Measurements from ENCODE around the gene TKFC. TPM values are rescaled to one million over a fixed set of nuclear protein-coding genes. Genes with fewer than 3 reads are reported as not detected.

Gene TKFC
- total RNA-seq = 10 to 100 TPM; 41.8 to 42.9 TPM

DNA sequence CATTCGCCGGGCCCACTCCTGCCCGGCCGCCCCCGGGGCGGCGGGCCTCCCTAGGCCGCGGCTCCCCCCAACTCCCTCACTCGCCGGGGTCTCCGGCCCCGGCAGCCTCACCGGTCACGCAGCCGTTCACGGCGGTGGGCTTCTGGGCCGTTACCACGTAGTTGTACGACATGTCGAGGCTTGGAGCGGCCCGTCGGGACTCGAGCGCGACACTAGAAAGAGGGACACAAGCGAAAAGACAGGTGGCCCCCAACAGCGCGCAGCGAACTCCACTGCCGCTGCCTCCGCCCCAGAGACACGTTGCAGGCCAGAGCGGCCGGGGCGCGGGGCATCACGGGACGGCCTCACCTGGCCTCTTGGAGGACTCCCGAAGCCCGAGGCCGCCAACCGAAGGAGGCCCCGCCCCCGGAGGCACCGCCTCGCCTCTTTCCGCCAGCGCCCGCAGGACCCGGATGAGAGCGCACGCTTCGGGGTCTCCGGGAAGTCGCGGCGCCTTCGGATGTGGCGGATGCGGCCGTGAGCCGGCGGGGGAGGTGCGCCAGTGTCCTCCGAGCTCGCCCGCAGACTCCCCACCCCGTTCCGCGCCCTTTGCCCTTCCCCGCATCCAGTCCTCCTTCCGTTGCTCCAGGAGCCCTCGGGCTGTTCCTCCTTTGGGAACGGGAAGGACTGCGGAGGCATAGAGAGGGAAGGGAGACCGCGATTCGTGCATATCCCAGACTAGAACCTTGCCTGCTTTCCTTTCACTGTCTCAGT, at the start of gene TKFC, which contains the start of gene DDB1:
Gene TKFC (plus strand): TSS at position 432 of the 753 bp plus-strand sequence. CDS start 1,501 bp downstream, outside the sequence.
Gene DDB1 (minus strand): TSS at position 309 of the 753 bp plus-strand sequence. CDS start 137 bp downstream, at position 172.

GRCh38 chr11:61294717-61295595, 38.1 kb upstream of the TKFC start, which contains the start of gene VWCE:
VWCE (minus strand) TSS chr11:61295316; CDS start chr11:61295037, 279 bp downstream.

DNA sequence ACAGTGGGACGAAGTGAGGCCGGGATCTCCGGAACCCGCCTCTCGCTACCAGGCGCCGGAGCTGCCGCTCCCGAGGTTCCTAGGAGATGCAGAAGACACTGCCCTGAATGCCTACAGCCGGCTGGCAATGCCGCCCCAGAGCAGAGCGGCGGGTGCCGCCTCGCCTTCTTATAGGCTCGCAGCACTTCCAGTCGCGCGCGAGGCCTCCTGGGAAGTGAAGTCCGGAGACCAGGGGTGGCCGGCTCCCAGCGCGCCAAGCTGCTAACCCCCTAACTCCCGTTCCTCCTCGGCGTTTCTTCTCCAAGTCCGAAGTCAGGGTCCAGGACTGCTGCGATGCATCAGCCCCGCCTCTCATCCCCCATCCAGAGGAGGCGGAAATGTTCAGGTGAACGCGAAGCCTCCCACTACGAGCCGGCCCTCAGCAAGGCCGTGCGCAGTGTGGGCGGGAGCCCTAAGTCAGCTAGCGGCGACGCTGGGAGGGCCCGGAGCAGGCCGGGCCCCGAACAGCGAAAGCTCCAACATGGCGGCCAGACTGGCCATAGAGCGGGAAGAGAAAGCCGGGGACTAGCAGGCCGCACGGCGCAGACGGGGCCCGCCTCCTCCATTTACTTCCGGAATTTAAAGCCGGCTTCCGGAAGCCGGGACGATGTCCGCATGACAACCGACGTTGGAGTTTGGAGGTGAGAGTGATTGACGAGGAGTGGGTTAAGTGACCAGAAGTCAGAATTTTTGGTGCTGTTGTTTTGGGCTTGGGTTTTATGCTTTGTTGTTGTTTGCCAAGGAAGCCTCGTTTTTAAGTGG, 28.9 kb downstream of the TKFC start, which contains the start of the genes CYB561A3 and TMEM138:
Gene CYB561A3 (minus strand): TSS at position 142 of the 801 bp plus-strand sequence. CDS start 5,169 bp downstream, outside the sequence.
Gene TMEM138 (plus strand): TSS at position 634 of the 801 bp plus-strand sequence. CDS start 2,017 bp downstream, outside the sequence.

Other genes starting within 250 kb of the TKFC start
- gene CD5, start 230.7 kb upstream of the TKFC start, total RNA-seq = 100 to 1,000 TPM; 393 to 405 TPM
- 1 to 10 TPM; 5.0 to 6.2 TPM for gene VPS37C, start 171.8 kb upstream of the TKFC start, total RNA-seq
- gene PGA3, start 129.7 kb upstream of the TKFC start, total RNA-seq = not detected
- gene PGA4, start 110.9 kb upstream of the TKFC start, total RNA-seq = not detected
- gene PGA5, start 92.1 kb upstream of the TKFC start, total RNA-seq = not detected
- gene VWCE, start 37.9 kb upstream of the TKFC start, total RNA-seq = 1 to 10 TPM; 2.5 to 2.6 TPM
- 100 to 1,000 TPM; 177 to 178 TPM for gene DDB1, start 123 bp upstream of the TKFC start, total RNA-seq
- gene CYB561A3, start 28.7 kb downstream of the TKFC start, total RNA-seq = 10 to 100 TPM; 35.6 to 43.0 TPM
- gene TMEM138, start 29.1 kb downstream of the TKFC start, total RNA-seq = 10 to 100 TPM; 39.1 to 44.6 TPM
- 1 to 10 TPM; 6.6 to 8.6 TPM for gene TMEM216, start 59.4 kb downstream of the TKFC start, total RNA-seq
- 10 to 100 TPM; 88.1 to 94.0 TPM for gene CPSF7, start 96.7 kb downstream of the TKFC start, total RNA-seq
- gene SDHAF2, start 96.9 kb downstream of the TKFC start, total RNA-seq = 10 to 100 TPM; 46.4 to 47.5 TPM
- not detected for gene LRRC10B, start 175.5 kb downstream of the TKFC start, total RNA-seq
- not detected for gene SYT7, start 247.8 kb downstream of the TKFC start, total RNA-seq

Data from activated naive CD4-positive, alpha-beta T cell treated with anti-CD3 and anti-CD28 coated beads, Interleukin-2, amount 10 ng/mL, durations not matched to agents 5 hours and 36 hours (primary cell).